ENCODE results near the gene CSMD2. TPM values are rescaled to one million over a fixed set of nuclear protein-coding genes. Genes with fewer than 3 reads are reported as not detected.

The CSMD2 gene
- total and polyA plus RNA-seq, 2 experiments from 2014 or later = 5.3 to 16.6 TPM

- TF ChIP-seq, protein P1, sequence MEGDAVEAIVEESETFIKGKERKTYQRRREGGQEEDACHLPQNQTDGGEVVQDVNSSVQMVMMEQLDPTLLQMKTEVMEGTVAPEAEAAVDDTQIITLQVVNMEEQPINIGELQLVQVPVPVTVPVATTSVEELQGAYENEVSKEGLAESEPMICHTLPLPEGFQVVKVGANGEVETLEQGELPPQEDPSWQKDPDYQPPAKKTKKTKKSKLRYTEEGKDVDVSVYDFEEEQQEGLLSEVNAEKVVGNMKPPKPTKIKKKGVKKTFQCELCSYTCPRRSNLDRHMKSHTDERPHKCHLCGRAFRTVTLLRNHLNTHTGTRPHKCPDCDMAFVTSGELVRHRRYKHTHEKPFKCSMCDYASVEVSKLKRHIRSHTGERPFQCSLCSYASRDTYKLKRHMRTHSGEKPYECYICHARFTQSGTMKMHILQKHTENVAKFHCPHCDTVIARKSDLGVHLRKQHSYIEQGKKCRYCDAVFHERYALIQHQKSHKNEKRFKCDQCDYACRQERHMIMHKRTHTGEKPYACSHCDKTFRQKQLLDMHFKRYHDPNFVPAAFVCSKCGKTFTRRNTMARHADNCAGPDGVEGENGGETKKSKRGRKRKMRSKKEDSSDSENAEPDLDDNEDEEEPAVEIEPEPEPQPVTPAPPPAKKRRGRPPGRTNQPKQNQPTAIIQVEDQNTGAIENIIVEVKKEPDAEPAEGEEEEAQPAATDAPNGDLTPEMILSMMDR (conservative IDR thresholded peaks at IDR 0.05; ENCODE audit: low read depth in 2 of 2) = no peak
- TF ChIP-seq ZNF331 (CRISPR knock-in tag; IDR thresholded peaks at IDR 0.05; ENCODE audit: low read depth) (no peak), ETS1 (IDR thresholded peaks at IDR 0.05) (no peak), JUNB (IDR thresholded peaks at IDR 0.05; ENCODE audit: unreplicated experiment) (no peak)
Observed at GRCh38 chr1:33946836-33947235, 218.2 kb downstream of the CSMD2 start (continued).

DNA sequence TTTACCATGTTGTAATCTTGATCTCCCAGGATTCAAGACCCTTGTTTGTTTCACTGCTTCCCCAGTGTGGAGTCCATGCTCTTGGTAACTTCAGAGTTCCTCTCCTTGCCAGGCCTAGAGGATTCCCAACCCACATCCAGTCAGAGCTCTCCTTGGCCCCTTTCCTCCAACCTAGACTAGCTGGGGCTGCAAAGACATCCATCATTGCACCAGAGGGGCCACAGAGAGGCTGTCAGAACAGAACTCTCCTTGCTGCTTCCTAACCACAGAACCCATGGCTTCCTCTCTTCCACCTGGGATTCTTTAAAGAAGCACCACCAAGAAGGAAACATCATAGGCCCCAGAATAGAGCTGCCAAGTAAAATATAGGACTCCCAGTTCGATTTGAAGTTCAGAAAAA is 220.2 kb downstream of the CSMD2 start:
- no peaks in the 10 kb centered on the region for H3K27me3 ChIP-seq (ENCODE audit: insufficient read depth)
- no peak overlapping the region for H3K27ac Mint-ChIP-seq
- no peaks in the 10 kb centered on the region for H3K9me3 Mint-ChIP-seq
- ATAC-seq (no peak), DNase-seq (ENCODE audit: low spot score) (no peak)
- peaks cover 2% of the 10 kb centered on the region for H3K27me3 Mint-ChIP-seq (ENCODE audit: insufficient read depth, low read depth, poor library complexity)
- no peaks in the 10 kb centered on the region for H3F3A ChIP-seq (replicated peaks; ENCODE audit: low read depth)
- H3K4me3 ChIP-seq = no peak overlapping the region
- H3K4me3 Mint-ChIP-seq = no peak overlapping the region
- H3K36me3 Mint-ChIP-seq (ENCODE audit: low read depth) = peaks cover 3% of the 10 kb centered on the region; the same call in 1 of the 3 replicates
- H3K4me1 Mint-ChIP-seq = no peaks in the 10 kb centered on the region
- H2AFZ ChIP-seq = no peak overlapping the region
- H4K20me1 ChIP-seq (replicated peaks; ENCODE audit: insufficient read depth) = no peaks in the 10 kb centered on the region; the same call in 1 of the 2 replicates
- no peak overlapping the region for H3K4me2 ChIP-seq
- no peaks in the 10 kb centered on the region for H3K9me2 ChIP-seq (ENCODE audit: insufficient read depth)
- TF ChIP-seq CREB1 (CRISPR knock-in tag; IDR thresholded peaks at IDR 0.05; ENCODE audit: low read depth) (no peak), STAT1 (IDR thresholded peaks at IDR 0.05; ENCODE audit: unreplicated experiment) (no peak)
- TF ChIP-seq, protein P2, sequence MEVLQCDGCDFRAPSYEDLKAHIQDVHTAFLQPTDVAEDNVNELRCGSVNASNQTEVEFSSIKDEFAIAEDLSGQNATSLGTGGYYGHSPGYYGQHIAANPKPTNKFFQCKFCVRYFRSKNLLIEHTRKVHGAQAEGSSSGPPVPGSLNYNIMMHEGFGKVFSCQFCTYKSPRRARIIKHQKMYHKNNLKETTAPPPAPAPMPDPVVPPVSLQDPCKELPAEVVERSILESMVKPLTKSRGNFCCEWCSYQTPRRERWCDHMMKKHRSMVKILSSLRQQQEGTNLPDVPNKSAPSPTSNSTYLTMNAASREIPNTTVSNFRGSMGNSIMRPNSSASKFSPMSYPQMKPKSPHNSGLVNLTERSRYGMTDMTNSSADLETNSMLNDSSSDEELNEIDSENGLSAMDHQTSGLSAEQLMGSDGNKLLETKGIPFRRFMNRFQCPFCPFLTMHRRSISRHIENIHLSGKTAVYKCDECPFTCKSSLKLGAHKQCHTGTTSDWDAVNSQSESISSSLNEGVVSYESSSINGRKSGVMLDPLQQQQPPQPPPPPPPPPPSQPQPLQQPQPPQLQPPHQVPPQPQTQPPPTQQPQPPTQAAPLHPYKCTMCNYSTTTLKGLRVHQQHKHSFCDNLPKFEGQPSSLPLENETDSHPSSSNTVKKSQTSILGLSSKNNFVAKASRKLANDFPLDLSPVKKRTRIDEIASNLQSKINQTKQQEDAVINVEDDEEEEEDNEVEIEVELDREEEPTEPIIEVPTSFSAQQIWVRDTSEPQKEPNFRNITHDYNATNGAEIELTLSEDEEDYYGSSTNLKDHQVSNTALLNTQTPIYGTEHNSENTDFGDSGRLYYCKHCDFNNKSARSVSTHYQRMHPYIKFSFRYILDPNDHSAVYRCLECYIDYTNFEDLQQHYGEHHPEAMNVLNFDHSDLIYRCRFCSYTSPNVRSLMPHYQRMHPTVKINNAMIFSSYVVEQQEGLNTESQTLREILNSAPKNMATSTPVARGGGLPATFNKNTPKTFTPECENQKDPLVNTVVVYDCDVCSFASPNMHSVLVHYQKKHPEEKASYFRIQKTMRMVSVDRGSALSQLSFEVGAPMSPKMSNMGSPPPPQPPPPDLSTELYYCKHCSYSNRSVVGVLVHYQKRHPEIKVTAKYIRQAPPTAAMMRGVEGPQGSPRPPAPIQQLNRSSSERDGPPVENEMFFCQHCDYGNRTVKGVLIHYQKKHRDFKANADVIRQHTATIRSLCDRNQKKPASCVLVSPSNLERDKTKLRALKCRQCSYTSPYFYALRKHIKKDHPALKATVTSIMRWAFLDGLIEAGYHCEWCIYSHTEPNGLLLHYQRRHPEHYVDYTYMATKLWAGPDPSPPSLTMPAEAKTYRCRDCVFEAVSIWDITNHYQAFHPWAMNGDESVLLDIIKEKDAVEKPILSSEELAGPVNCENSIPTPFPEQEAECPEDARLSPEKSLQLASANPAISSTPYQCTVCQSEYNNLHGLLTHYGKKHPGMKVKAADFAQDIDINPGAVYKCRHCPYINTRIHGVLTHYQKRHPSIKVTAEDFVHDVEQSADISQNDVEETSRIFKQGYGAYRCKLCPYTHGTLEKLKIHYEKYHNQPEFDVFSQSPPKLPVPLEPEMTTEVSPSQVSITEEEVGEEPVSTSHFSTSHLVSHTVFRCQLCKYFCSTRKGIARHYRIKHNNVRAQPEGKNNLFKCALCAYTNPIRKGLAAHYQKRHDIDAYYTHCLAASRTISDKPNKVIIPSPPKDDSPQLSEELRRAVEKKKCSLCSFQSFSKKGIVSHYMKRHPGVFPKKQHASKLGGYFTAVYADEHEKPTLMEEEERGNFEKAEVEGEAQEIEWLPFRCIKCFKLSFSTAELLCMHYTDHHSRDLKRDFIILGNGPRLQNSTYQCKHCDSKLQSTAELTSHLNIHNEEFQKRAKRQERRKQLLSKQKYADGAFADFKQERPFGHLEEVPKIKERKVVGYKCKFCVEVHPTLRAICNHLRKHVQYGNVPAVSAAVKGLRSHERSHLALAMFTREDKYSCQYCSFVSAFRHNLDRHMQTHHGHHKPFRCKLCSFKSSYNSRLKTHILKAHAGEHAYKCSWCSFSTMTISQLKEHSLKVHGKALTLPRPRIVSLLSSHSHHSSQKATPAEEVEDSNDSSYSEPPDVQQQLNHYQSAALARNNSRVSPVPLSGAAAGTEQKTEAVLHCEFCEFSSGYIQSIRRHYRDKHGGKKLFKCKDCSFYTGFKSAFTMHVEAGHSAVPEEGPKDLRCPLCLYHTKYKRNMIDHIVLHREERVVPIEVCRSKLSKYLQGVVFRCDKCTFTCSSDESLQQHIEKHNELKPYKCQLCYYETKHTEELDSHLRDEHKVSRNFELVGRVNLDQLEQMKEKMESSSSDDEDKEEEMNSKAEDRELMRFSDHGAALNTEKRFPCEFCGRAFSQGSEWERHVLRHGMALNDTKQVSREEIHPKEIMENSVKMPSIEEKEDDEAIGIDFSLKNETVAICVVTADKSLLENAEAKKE (CRISPR knock-in tag; IDR thresholded peaks at IDR 0.05) = no peak
- H3K4me1 ChIP-seq (ENCODE audit: insufficient read depth) = no peaks in the 10 kb centered on the region
- no peaks in the 10 kb centered on the region for H3K79me2 ChIP-seq (replicated peaks; ENCODE audit: insufficient read depth)
- H3K36me3 ChIP-seq (ENCODE audit: insufficient read depth) = no peaks in the 10 kb centered on the region
- no peak overlapping the region for H3K27ac ChIP-seq (ENCODE audit: low read depth)
